GM12878 (cell line): ENCODE measurements around the gene HOXB6. TPM values are rescaled to one million over a fixed set of nuclear protein-coding genes. Genes with fewer than 3 reads are reported as not detected.

Experiments used
- ATAC-seq: fragments of 200-7000 bp; cut with Tn5 transposase; 3 replicates; pipeline ENCODE4 v1.9.1; 2020; ENCODE audit warnings: mild to moderate bottlenecking, moderate library complexity
- BruUV-seq: library from RNA; stranded (reverse); fragments of 400-500 nt; replicated peaks from 2 replicates; lab custom pipeline; 2021; lab: Mats Ljungman, UMichigan
- CTCF ChIA-PET: fragments of 300-600 bp; sonication (Branson Sonifier 250); formaldehyde crosslinking; extraction: SDS; loops from one replicate; lab custom pipeline; 2021; ENCODE audit warnings: inconsistent platforms; lab: Yijun Ruan, JAX
- POLR2A ChIA-PET: fragments of 350-600 bp; formaldehyde crosslinking; extraction: SDS; loops from one replicate; lab custom pipeline; 2021; ENCODE audit warnings: inconsistent platforms; lab: Charles Lee
- RAD21 ChIA-PET: fragments of 300-600 bp; sonication (Branson Sonifier 250); formaldehyde crosslinking; loops from one replicate; lab custom pipeline; 2023; ENCODE audit warnings: antibody characterized with exemption; ENCODE audit not compliant: unreplicated experiment; lab: Charles Lee
- SMC1A ChIA-PET: fragments of 300-600 bp; sonication (Branson Sonifier 250); formaldehyde crosslinking; loops from one replicate; lab custom pipeline; 2023; ENCODE audit not compliant: unreplicated experiment, uncharacterized antibody; lab: Charles Lee
- DNase-seq: peaks from one replicate; pipeline ENCODE4 v3.0.0-alpha.2; 2011; ENCODE audit warnings: low read depth, low spot score
- FAIRE-seq: peaks from 3 replicates; lab custom pipeline; 2011; peaks lifted over from hg19 to GRCh38; lab: Jason Lieb, UNC
- H2AFZ ChIP-seq: 2 replicates; pipeline ENCODE4 v1.6.0; 2011; ENCODE audit warnings: low read depth, low read length, control low read depth; ENCODE audit not compliant: control insufficient read depth
- H3K27ac ChIP-seq: 2 replicates; pipeline ENCODE4 v1.5.1; 2011; ENCODE audit warnings: control low read depth; ENCODE audit not compliant: control insufficient read depth, insufficient read depth
- H3K27me3 ChIP-seq, 2 experiments: replicated peaks in 1 of 2; 2 replicates each; pipeline versions ENCODE4 v1.6.0 to v1.6.1; 2011; ENCODE audit warnings: low read length in 1 of 2; ENCODE audit not compliant: control insufficient read depth in 2 of 2, insufficient read depth in 2 of 2
- H3K36me3 ChIP-seq, 2 experiments: 2 replicates each; pipeline ENCODE4 v1.5.1; 2011; ENCODE audit warnings: low read length in 1 of 2; ENCODE audit not compliant: control insufficient read depth in 2 of 2, insufficient read depth in 2 of 2
- H3K4me1 ChIP-seq: 2 replicates; pipeline ENCODE4 v1.6.1; 2011; ENCODE audit warnings: mild to moderate bottlenecking, low read length, moderate library complexity, mixed read lengths; ENCODE audit not compliant: control insufficient read depth, insufficient read depth
- H3K4me2 ChIP-seq: 2 replicates; pipeline ENCODE4 v1.6.0; 2011; ENCODE audit warnings: control low read depth; ENCODE audit not compliant: control insufficient read depth, insufficient read depth
- H3K4me3 ChIP-seq: fragments of 200-600 bp; sonication (generic); 2 replicates; pipeline ENCODE4 v1.5.1; 2016
- H3K79me2 ChIP-seq: 2 replicates; pipeline ENCODE4 v1.6.0; 2011; ENCODE audit warnings: low read length; ENCODE audit not compliant: control insufficient read depth, insufficient read depth
- H3K9ac ChIP-seq: 2 replicates; pipeline ENCODE4 v1.8.0; 2011; ENCODE audit warnings: low read length, control low read depth, mixed read lengths; ENCODE audit not compliant: control insufficient read depth, insufficient read depth
- H3K9me3 ChIP-seq: replicated peaks from 3 replicates; pipeline ENCODE4 v1.5.1; 2011; ENCODE audit warnings: mild to moderate bottlenecking, low read length; ENCODE audit not compliant: control insufficient read depth, insufficient read depth
- H4K20me1 ChIP-seq: 2 replicates; pipeline ENCODE4 v1.6.0; 2011; ENCODE audit not compliant: control insufficient read depth, insufficient read depth
- BCL3 ChIP-seq: IDR thresholded peaks from 2 replicates; pipeline ENCODE4 v1.6.1; 2011; ENCODE audit warnings: borderline replicate concordance, low read depth, mild to moderate bottlenecking, moderate library complexity, low read length; ENCODE audit not compliant: insufficient read depth, poor library complexity, severe bottlenecking
- HDGF ChIP-seq: fragments of 450-650 bp; IDR thresholded peaks from 2 replicates; pipeline ENCODE4 v1.6.1; 2016; ENCODE audit warnings: antibody characterized with exemption
- IKZF2 ChIP-seq, 2 experiments: fragments of 450-650 bp; IDR thresholded peaks; 2 replicates each; pipeline ENCODE4 v1.6.1; 2017; ENCODE audit warnings: mild to moderate bottlenecking in 2 of 2, moderate library complexity in 2 of 2
- RBBP5 ChIP-seq: fragments of 200-600 bp; sonication (generic); conservative IDR thresholded peaks from 2 replicates; pipeline ENCODE4 v1.6.1; 2016
- WRNIP1 ChIP-seq: IDR thresholded peaks from 2 replicates; pipeline ENCODE4 v1.6.1; 2011; ENCODE audit warnings: low read depth, low read length, improper control_type of control experiment, borderline replicate concordance
- WGBS: methylation state at CpG from one replicate; pipeline ENCODE4 v1.1.6; 2016; ENCODE audit warnings: low lambda C conversion rate; ENCODE audit not compliant: insufficient replicate concordance, insufficient coverage; ENCODE audit errors: missing lambda C conversion rate; 5-methylcytosine and 5-hydroxymethylcytosine counted together
- in situ Hi-C: fragments of 300-500 bp; cut with MboI; formaldehyde crosslinking; loops from 9 replicates; pipeline ENCODE4 v1.14.3; 2018; ENCODE audit warnings: mixed read lengths
- intact Hi-C: fragments of 100-400 bp; cut with micrococcal nuclease; formaldehyde crosslinking; loops from one replicate; pipeline ENCODE4 v1.14.2; 2022; ENCODE audit not compliant: unreplicated experiment
- polyA plus RNA-seq, 11 experiments: library from polyadenylated mRNA; depleted of rRNA in 4 of 11; unstranded in 6 of 11; stranded (reverse) in 5 of 11; fragments of >200 nt; fragmentation: Nextera tagmentation in 4 of 11; fragmentation: Illumina TruSeq in 1 of 11; extraction: Ambion mirVana in 4 of 11; extraction: Trizol in 1 of 11; gene quantifications; 1 replicate in 1 of 11; 2 replicates in 10 of 11; pipeline versions ENCODE4 v1.2.1 to v1.2.3, GENCODE V29; 2011 to 2016; ENCODE audit warnings: inconsistent platforms in 2 of 11, missing spikeins in 2 of 11, low read depth in 1 of 11
- total RNA-seq, 4 experiments: library from RNA; depleted of rRNA in 3 of 4; stranded (reverse); fragments of >200 nt in 3 of 4; fragmentation: Illumina TruSeq in 1 of 4; extraction: Trizol in 1 of 4; gene quantifications; 2 replicates each; pipeline versions ENCODE4 v1.2.1 to v1.2.3, GENCODE V29; 2013 to 2021
- TF ChIP-seq, protein P1 (sequence below): fragments of 450-650 bp; IDR thresholded peaks from 2 replicates; pipeline ENCODE4 v1.6.1; 2017; ENCODE audit warnings: mild to moderate bottlenecking, moderate library complexity
- TF ChIP-seq, protein P2 (sequence below): fragments of 450-650 bp; IDR thresholded peaks from 2 replicates; pipeline ENCODE4 v1.6.1; 2016; ENCODE audit warnings: mild to moderate bottlenecking, moderate library complexity, borderline replicate concordance

Gene HOXB6
- total and polyA plus RNA-seq, 10 of the 15 experiments (the other 5 are each of a cell fraction or from before 2014, with no cell fraction given) = 0.04 to 0.51 (median 0.09) TPM; not detected in 2

- H3K27ac ChIP-seq = no peak overlapping the region
- ChIA-PET CTCF (interaction anchor here (0.9 to 1.7 kb wide), 3 partner anchors 16 to 49 kb away, joined by 3 to 4 read pairs (median 3); no protein-coding TSS in a partner anchor), RAD21 (no interaction called here), SMC1A (no interaction called here), POLR2A (no interaction called here)
- no peak for FAIRE-seq
- H3K36me3 ChIP-seq = no peaks in the 10 kb centered on the region; a peak in 1 of 4 replicates
- no peak overlapping the region for H2AFZ ChIP-seq
- intact Hi-C loops = no loop called here
- H3K4me1 ChIP-seq = peaks cover 17% of the 10 kb centered on the region
- in situ Hi-C loops = loop anchor here (10.0 kb wide), 1 partner anchor 785 kb away; the partner anchor contains the start of gene SCRN2
- ATAC-seq = no peak
- no peak overlapping the region for H3K9ac ChIP-seq
- no TSS peak for BruUV-seq
- no peaks in the 10 kb centered on the region for H4K20me1 ChIP-seq
- H3K4me3 ChIP-seq = no peak overlapping the region
- 67% methylated on average over 5 of the region's 5 CpGs for WGBS
- peaks cover 24 to 29% of the 10 kb centered on the region in 2 experiments for H3K27me3 ChIP-seq
- no peak for DNase-seq
- TF ChIP-seq, protein P1, sequence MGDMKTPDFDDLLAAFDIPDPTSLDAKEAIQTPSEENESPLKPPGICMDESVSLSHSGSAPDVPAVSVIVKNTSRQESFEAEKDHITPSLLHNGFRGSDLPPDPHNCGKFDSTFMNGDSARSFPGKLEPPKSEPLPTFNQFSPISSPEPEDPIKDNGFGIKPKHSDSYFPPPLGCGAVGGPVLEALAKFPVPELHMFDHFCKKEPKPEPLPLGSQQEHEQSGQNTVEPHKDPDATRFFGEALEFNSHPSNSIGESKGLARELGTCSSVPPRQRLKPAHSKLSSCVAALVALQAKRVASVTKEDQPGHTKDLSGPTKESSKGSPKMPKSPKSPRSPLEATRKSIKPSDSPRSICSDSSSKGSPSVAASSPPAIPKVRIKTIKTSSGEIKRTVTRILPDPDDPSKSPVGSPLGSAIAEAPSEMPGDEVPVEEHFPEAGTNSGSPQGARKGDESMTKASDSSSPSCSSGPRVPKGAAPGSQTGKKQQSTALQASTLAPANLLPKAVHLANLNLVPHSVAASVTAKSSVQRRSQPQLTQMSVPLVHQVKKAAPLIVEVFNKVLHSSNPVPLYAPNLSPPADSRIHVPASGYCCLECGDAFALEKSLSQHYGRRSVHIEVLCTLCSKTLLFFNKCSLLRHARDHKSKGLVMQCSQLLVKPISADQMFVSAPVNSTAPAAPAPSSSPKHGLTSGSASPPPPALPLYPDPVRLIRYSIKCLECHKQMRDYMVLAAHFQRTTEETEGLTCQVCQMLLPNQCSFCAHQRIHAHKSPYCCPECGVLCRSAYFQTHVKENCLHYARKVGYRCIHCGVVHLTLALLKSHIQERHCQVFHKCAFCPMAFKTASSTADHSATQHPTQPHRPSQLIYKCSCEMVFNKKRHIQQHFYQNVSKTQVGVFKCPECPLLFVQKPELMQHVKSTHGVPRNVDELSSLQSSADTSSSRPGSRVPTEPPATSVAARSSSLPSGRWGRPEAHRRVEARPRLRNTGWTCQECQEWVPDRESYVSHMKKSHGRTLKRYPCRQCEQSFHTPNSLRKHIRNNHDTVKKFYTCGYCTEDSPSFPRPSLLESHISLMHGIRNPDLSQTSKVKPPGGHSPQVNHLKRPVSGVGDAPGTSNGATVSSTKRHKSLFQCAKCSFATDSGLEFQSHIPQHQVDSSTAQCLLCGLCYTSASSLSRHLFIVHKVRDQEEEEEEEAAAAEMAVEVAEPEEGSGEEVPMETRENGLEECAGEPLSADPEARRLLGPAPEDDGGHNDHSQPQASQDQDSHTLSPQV = no peak
- TF ChIP-seq IKZF2 (IDR thresholded peaks at IDR 0.05) (no peak), RBBP5 (no peak), WRNIP1 (no peak), HDGF (no peak), BCL3 (no peak)
- TF ChIP-seq, protein P2, sequence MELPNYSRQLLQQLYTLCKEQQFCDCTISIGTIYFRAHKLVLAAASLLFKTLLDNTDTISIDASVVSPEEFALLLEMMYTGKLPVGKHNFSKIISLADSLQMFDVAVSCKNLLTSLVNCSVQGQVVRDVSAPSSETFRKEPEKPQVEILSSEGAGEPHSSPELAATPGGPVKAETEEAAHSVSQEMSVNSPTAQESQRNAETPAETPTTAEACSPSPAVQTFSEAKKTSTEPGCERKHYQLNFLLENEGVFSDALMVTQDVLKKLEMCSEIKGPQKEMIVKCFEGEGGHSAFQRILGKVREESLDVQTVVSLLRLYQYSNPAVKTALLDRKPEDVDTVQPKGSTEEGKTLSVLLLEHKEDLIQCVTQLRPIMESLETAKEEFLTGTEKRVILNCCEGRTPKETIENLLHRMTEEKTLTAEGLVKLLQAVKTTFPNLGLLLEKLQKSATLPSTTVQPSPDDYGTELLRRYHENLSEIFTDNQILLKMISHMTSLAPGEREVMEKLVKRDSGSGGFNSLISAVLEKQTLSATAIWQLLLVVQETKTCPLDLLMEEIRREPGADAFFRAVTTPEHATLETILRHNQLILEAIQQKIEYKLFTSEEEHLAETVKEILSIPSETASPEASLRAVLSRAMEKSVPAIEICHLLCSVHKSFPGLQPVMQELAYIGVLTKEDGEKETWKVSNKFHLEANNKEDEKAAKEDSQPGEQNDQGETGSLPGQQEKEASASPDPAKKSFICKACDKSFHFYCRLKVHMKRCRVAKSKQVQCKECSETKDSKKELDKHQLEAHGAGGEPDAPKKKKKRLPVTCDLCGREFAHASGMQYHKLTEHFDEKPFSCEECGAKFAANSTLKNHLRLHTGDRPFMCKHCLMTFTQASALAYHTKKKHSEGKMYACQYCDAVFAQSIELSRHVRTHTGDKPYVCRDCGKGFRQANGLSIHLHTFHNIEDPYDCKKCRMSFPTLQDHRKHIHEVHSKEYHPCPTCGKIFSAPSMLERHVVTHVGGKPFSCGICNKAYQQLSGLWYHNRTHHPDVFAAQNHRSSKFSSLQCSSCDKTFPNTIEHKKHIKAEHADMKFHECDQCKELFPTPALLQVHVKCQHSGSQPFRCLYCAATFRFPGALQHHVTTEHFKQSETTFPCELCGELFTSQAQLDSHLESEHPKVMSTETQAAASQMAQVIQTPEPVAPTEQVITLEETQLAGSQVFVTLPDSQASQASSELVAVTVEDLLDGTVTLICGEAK = no peak
- TF ChIP-seq, all 136 proteins: peak for 0
- Histone ChIP-seq H3K4me2 (no peak overlapping the region), H3K79me2 (no peaks in the 10 kb centered on the region), H3K9me3 (no peaks in the 10 kb centered on the region)
Observed at GRCh38 chr17:48629411-48629759, 24.6 kb upstream of the HOXB6 start.
